GM08714 (cell line): Measurements from ENCODE around the gene SNW1.
"Not testable (repeated sequence)": the region's sequence is repeated elsewhere in the genome, so short reads cannot be mapped to it uniquely, and the experiment has no call there.

Experiments used
- H3K4me3 ChIP-seq: fragments of 200-500 bp; sonication (Bioruptor generic); 2 replicates; pipeline ENCODE4 v1.5.1; 2014; ENCODE audit warnings: mild to moderate bottlenecking, low read length, inconsistent platforms
- ZNF274 ChIP-seq: IDR thresholded peaks from 2 replicates; pipeline ENCODE4 v1.6.1; 2012; ENCODE audit warnings: mild to moderate bottlenecking, low read depth, low read length

The SNW1 gene

DNA sequence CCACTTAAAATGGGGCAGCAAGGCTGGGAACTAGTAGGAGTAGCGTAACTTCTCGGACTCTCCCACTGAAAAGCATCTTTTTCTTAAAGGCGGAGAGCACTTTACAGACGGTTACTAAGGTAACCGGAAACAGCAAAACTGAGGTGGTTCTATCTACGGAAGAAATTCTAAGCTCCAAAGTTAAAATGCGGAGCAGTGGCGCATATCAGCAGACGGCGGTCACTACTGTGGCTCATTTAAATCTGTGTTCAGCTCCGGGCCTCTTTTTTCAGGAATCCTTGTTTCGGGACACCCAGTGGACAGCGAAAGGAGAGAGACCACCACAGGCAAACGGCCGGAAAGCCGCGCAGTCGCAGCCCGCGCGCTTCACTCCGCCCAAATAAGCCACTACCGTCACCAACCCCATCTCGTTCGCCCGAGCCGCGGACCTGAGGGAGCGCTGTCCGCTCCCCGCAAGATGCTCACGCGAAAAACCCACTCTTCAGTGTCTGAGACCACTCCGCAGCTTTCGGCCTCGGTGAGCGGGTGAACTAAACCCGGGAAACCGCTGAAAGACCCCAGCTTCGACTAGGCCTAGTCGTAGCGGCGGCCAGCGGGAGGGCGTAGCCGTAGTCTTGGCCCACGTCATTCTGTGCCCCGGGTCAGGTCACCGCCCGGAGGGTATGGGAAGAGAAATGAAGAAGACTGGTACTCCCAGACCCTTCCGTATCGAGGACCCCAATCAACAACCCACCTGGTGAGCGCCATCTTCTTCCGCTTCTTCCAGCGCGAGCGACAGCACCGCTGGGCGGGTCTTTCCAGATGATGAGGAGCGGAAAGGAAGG lies at the start of gene SNW1:
SNW1 (minus strand) TSS at position 776 of the 824 bp plus-strand sequence; CDS start at position 747, 29 bp downstream.
- no peak for TF ChIP-seq ZNF274
- peak within 1 kb of the TSS; percentile 87 for H3K4me3 ChIP-seq

DNA sequence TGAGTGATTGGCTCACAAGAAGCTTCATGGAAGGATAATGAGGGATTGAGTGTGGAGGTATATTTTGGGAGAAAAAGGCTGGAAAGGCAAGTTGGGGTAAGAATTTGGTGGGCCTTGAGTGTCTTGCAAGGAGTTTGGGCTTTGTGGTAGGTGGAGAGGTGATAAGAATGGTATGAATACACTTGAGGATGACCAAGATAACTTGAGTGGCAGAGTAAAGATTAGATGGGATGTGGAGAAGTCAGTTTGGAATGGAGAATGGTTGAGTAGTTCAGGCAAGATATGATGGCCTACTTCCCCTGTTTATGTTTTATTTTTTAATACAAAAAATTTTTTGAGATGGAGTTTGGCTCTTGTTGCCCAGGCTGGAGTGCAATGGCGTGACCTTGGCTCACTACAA lies 48.1 kb upstream of the SNW1 start:
- H3K4me3 ChIP-seq, result no peak overlapping the region
- no peak for TF ChIP-seq ZNF274

DNA sequence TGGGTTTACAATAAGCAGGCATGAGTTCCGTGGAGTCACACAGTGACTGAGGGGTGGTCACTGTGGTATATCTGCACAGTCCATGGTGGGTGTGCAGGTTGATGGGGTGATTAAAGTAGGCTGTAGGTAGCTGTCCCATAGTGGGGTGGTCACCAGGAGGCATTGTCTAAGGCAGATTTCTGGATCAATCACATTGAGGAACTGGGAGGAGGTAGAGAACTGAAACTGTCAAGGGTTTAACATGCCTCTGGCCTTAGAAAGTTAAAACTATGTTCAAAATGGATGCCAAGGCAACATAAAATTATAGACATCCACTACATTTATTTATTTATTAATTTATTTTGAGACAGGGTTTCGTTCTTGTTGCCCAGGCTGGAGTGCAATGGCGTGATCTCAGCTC lies 47.3 kb upstream of the SNW1 start:
- TF ChIP-seq ZNF274, result no peak
- no peak overlapping the region for H3K4me3 ChIP-seq

DNA sequence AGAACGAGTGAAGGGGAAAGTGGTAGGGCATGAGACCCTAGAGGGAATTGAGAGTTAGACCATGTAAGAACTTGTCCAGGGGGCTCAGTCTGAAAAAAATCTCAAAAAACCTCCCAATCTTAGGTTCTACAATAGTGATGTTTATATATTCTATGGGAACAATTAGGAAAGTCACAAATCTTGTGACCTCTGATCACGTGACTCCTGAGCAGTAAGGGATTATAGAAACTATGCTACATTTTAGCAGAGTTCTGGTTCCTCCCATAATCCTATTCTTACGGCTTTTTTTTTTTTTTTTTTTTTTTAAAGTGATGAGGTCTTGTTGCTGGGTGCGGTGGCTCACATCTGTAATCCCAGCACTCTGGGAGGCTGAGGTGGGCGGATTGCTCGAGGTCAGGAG lies 44.8 kb upstream of the SNW1 start:
- TF ChIP-seq ZNF274, result no peak

DNA sequence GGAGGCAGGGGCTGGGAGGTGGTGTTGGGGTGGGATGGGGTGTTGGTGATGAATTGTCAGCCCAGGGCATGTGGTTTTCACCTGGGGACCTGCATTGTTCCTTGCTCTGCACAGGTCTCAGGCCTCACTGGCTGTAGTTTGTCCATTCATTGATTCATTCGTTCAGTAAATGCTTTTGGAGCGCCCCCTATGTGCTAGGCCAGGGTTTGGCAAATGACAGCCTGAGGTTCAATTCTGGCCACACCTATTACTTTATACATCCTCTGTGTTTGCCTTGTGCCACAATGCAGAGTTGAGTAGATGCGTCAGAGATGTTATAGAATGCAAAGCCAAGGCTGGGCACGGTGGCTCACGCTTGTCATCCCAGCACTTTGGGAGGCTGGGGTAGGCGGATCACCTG lies 43.6 kb upstream of the SNW1 start:
- no peak for TF ChIP-seq ZNF274
- H3K4me3 ChIP-seq, result no peak overlapping the region

More for the DNA sequence above, 44.8 kb upstream of the SNW1 start:
- H3K4me3 ChIP-seq, result no peak overlapping the region

DNA sequence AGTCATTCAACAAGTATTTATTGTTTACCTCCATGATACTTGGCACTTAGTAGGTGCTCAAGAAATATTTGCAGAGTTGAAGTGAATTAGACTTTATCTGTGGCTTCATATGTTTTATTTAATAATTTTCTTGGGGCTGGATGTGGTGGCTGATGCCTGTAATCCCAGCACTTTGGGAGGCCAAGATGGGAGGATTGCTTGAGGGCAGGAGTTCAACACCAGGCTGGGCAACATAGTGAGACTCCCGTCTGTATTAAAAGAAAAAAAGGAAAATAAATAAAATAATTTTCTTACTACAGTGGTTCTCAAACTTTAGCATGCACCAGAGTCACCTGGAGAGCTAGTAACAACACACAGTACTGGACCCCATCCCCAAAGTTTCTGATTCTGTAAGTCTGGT lies 39.9 kb upstream of the SNW1 start:
- H3K4me3 ChIP-seq, result peak overlapping the region; percentile 60
- TF ChIP-seq ZNF274, result no peak

DNA sequence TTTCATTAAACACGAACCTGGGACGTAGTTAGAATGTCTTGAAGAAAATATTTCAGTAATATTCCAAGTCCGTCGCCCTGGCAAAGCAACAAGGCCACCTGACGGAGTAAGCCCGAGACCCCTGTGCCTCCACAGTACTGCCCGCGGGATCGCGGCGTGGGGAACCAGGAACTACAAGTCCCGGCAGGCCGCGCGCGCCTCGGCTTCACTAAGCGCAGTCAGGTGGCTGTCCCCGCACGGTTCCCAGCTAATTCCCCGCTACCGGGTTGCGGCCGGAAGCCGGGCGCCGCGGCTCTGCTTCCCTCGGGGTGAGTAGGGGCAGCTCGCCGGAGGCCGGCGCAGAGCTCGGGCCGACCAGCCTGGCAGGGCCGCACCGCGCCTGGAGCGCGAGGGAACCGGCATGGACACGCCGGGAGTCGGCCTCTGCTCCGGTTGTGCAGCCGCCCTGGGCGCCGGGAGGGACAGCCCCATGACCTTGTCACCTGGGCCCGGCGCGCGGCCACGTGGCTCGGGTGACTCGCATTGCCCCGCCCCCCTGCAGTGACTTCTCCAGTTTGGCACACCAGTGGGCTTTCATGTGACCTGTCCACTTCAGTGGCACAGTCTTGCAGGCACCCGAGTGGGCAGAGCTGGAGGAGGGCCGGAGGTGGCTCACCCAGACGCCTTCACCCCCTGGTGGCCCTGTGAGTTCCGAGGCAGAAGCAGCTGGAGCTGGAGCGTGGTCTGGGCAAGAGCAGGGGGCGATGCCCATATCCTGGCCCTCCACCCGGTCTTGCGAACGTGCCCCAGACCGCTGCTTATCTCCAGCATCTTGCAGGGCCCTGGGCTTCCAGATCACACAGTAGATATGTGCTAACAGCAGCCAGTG lies 39.1 kb upstream of the SNW1 start, which contains the start of gene ADCK1:
ADCK1 (plus strand) TSS at position 247 of the 868 bp plus-strand sequence. CDS start 18,870 bp downstream, outside the sequence.
- peak within 1 kb of the TSS; percentile 60 for H3K4me3 ChIP-seq
- TF ChIP-seq ZNF274, result no peak

DNA sequence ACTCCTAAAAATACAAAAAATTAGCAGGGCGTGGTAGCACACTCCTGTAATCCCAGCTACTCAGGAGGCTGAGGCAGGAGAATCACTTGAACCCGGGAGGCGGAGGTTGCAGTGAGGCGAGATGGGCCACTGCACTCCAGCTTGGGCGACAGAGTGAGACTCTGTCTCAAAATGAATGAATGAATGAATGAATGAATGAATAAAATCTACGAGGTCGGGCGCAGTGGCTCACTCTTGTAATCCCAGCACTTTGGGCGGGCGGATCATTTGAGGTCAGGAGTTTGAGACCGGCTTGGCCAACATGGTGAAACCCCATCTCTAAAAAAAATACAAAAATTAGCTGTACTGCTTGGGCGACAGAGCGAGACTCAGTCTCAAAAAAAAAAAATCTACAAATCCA lies 38.5 kb upstream of the SNW1 start:
- peak overlapping the region; percentile 60; the same call in 1 of the 2 replicates for H3K4me3 ChIP-seq

DNA sequence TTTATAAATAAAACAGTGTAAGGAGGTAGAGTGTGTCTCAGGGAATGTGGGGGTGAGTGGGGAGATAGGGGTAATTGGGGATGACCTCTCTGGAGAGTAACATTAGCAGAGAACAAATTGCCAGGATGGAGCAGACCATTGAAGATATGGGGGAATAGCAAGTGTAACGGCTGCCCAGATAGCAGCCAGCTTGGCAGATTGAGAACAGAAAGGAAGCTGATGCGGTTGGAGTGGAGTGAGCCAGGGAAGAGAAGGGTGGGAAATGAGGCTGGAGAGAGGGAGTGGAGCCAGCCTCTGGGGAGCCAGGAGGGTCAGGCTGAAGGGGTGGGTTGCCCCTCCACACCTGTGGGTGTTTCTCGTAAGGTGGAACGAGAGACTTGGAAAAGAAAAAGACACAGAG lies 33.4 kb upstream of the SNW1 start:
- no peak for TF ChIP-seq ZNF274
- no peak overlapping the region for H3K4me3 ChIP-seq

DNA sequence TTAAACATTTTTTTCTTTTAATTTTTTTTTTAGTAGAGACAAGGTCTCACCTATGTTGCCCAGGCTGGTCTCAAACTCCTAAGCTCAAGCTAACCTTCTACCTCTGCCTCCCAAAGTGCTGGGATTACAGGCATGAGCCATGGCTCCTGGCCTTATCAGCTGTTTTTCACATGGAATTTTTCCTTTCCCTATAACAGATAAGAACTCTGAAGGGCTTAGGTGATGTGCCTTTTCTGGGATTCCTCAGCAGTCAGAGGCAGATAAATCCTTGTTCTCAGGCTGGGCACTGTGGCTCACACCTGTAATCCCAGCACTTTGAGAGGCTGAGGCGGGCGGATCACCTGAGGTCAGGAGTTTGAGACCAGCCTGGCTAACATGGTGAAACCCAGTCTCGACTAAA lies 32.3 kb upstream of the SNW1 start:
- not testable (repeated sequence) for H3K4me3 ChIP-seq

DNA sequence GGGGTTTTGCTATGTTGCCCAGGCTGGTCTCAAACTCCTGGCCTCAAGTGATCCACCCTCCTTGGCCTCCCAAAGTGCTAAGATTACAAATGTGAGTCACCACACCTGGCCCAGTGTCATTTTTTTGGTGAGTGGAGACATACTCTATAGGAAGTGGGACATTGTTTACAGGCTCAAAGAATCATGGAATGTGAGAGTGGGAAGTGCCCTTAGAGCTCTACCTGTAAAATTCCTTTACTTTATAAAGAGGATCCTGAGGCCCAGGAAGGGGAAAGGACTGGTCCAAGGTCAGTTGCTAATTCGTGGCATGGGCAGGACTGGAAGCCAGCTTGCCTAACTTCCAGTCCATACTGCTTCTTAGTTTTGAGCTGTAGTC lies 30.3 kb upstream of the SNW1 start:
- H3K4me3 ChIP-seq, result no peak overlapping the region
- no peak for TF ChIP-seq ZNF274

DNA sequence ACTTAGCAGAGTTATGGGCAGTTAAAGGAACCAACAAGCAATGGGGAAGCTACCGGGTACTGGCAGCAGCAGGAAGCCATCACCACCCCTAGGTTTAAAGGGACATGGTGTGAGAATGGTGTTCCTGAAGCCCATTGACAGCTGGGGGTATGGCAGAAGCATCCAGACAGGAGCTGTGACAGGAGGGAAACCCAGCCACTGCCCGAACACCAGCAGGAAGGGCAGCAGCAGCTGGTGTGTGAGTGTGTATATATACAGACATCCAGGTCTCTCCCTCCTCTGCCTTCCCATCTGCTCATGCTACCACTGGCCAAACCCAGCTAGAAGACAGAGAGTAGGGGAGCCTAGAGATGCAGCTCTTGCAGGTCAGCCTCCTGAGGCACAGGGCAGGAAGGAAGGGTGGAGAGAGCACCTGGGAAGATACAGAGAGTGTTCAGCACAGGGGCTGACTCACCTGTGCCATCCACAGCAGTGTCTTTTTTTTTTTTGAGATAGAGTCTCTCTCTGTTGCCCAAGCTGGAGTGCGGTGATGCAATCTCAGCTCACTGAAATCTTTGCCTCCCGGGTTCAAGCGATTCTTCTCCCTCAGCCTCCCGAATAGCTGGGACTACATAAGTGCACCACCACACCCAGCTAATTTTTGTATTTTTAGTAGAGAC lies 29.7 kb upstream of the SNW1 start:
- no peak for TF ChIP-seq ZNF274

DNA sequence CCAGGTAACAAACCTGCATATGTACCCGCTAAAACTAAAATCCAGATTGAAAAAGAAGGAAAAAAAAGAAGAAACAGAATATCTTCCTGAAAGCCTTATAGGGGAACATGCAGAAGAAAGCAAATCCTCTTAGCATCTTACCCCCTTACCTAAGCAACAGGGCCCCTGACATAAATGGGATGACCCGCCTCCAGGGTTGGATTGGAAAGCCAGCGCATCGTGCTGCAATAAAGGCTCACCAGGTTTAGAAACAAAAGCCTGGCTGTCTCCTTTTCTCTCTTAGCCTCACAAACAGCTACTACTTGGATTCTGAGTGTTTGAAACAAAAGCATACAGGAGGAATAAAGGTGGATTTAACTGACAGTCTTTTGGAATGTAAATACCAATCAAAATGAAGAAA lies 25.2 kb upstream of the SNW1 start:
- H3K4me3 ChIP-seq, result no peak overlapping the region
- no peak for TF ChIP-seq ZNF274

More for the DNA sequence above, 29.7 kb upstream of the SNW1 start:
- no peak overlapping the region for H3K4me3 ChIP-seq

DNA sequence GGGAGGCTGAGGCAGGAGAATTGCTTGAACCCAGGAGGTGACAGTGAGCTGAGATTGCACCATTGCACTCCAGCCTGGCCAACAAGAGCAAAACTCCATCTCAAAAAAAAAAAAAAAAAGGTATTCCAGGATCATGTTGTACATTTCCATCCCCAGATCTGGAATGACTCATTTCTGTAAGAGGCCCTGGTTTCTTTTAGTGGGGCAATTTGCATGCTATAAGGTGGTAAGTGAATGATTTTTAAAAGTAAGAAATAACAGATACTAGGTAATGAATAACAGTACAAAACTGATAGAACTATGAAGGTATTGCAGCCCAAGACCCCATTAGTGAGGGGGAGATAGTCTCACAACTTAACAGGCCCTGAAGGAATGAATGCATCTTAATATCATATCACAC lies 21.2 kb upstream of the SNW1 start:
- H3K4me3 ChIP-seq, result no peak overlapping the region
- no peak for TF ChIP-seq ZNF274

DNA sequence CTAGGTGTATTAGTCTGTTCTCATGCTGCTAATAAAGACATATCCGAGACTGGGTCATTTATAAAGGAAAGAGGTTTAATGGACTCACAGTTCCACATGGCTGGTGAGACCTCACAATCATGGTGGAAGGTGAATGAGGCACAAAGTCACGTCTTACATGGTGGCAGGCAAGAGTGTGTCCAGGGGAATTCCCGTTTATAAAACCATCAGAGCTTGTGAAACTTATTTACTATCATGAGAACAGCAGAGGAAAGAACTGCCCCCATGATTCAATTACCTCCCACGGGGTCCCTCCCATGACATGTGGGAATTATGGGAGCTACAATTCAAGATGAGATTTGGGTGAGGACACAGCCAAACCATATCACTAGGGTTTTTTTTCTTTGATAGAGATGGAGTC lies 13.0 kb upstream of the SNW1 start:
- H3K4me3 ChIP-seq, result not testable (repeated sequence)

DNA sequence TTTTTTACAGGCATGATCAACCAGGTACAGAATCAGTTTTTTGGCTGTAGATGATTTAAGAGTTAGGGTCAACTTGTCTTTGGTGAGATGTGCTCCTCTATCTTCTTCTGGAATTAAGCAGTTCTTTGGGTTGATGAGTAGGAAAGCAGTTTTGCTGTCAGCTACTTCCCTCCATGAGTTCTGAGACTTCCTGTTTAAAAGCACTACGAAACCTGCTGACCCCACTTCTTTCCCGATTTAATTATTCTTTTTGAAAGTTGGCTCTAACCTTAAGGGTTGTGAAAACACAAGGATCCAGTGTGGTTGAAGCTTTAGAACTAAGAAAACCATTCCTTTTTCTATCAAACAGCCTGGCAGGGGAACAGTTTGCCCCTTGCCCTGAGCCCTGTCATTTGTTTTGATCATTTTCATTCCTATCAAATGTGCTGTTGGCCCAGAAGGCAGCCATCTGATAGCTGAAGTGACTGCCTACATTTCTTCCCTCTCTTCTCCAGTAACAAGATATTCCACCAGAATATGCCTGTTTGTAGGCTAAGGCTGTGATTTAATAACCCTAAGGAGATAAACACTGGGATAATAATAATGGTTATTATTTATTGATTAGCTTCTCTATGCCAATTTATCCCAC lies 7.6 kb upstream of the SNW1 start:
- H3K4me3 ChIP-seq, result not testable (repeated sequence)
